Heart left ventricle (tissue), 16 donors: ENCODE measurements around the gene MAT2A. TPM values are rescaled to one million over a fixed set of nuclear protein-coding genes. Genes with fewer than 3 reads are reported as not detected.

ENCODE experiments used
- ATAC-seq, 4 donors: fragments of 200-7000 bp; cut with Tn5 transposase; one replicate each; pipeline ENCODE4 v1.9.1; 2020 to 2022; ENCODE audit warnings: moderate library complexity in 4 of 4, mild to moderate bottlenecking in 3 of 4, moderate number of reproducible peaks in 1 of 4
- DNase-seq, 5 donors: peaks; one replicate each; pipeline ENCODE4 v3.0.0-alpha.2; 2020
- H3K27ac ChIP-seq, 12 donors: fragments of 200-600 bp; sonication (generic) in 4 of 12; one replicate each; pipeline versions ENCODE4 v1.5.0 to v1.8.0; 2016 to 2022; ENCODE audit warnings: mild to moderate bottlenecking in 2 of 12
- H3K27me3 ChIP-seq, 9 donors: fragments of 200-600 bp; sonication (generic) in 2 of 9; one replicate each; pipeline versions ENCODE4 v1.5.1 to v1.8.0; 2016 to 2022; ENCODE audit warnings: mild to moderate bottlenecking in 3 of 9
- H3K36me3 ChIP-seq, 9 donors: fragments of 200-600 bp; sonication (generic) in 2 of 9; one replicate each; pipeline versions ENCODE4 v1.5.0 to v1.8.0; 2018 to 2022; ENCODE audit warnings: mild to moderate bottlenecking in 2 of 9
- H3K4me1 ChIP-seq, 12 donors: fragments of 200-600 bp; sonication (generic) in 4 of 12; one replicate each; pipeline versions ENCODE4 v1.5.0 to v1.8.0; 2016 to 2022; ENCODE audit warnings: mild to moderate bottlenecking in 3 of 12
- H3K4me3 ChIP-seq, 12 donors: fragments of 200-600 bp; sonication (generic) in 4 of 12; one replicate each; pipeline versions ENCODE4 v1.5.0 to v1.8.0; 2017 to 2022; ENCODE audit warnings: mild to moderate bottlenecking in 9 of 12, moderate library complexity in 4 of 12
- H3K9me3 ChIP-seq, 12 donors: fragments of 200-600 bp; sonication (generic) in 4 of 12; one replicate each; pipeline versions ENCODE4 v1.5.0 to v1.8.0; 2016 to 2022; ENCODE audit warnings: mild to moderate bottlenecking in 1 of 12
- CTCF ChIP-seq, 12 donors: fragments of 200-600 bp; sonication (generic) in 4 of 12; IDR thresholded peaks; one replicate each; pipeline versions ENCODE4 v1.5.0 to v1.8.0; 2018 to 2022; ENCODE audit warnings: antibody characterized with exemption in 12 of 12, mild to moderate bottlenecking in 5 of 12
- POLR2A ChIP-seq, 2 donors: fragments of 450-650 bp; IDR thresholded peaks; one replicate each; pipeline ENCODE4 v1.6.1; 2017; ENCODE audit warnings: antibody characterized with exemption in 2 of 2, mild to moderate bottlenecking in 2 of 2, moderate library complexity in 2 of 2
- WGBS, 4 donors: extraction: QIAGEN DNeasy Blood & Tissue Kit in 2 of 4; methylation state at CpG; one replicate each; pipeline versions ENCODE4 v1.1.5 to v1.1.7; 2013 to 2018; 5-methylcytosine and 5-hydroxymethylcytosine counted together
- intact Hi-C, 10 donors: fragments of 100-400 bp; cut with DNase I; formaldehyde crosslinking; loops; one replicate each; pipeline versions ENCODE4 v1.11.1 to v1.14.2; 2022
- long read RNA-seq, 3 donors: library from polyadenylated mRNA; unstranded; transcript quantifications; one replicate each; pipeline ENCODE4 v2.0.0, GENCODE V29; 2020 to 2021
- polyA plus RNA-seq, 2 donors: library from polyadenylated mRNA; stranded (reverse); fragments of 200-250 nt; gene quantifications; one replicate each; pipeline ENCODE4 v1.2.3, GENCODE V29; 2013
- total RNA-seq, 9 donors: library from RNA; depleted of rRNA in 2 of 9; stranded (reverse); fragments of >200 nt in 2 of 9; fragmentation: NEBNext Ultra II Directional in 3 of 9; extraction: Animal tissue kit (Norgen Biotek cat#: 25700) in 3 of 9; gene quantifications; one replicate each; pipeline versions ENCODE4 v1.1.0 to v1.2.4, GENCODE V29; 2016 to 2023
- donor health status: ischemic (EF 13 %, LVEDD 7.1; RV severe dilation, severe dysfunction).
- donor health status: healthy with polysubstance abuse.
- donor health status: DM: no; HTN: yes; CAD: no.
- donor health status: DM: no; HTN: no; CAD: no.
- donor health status: ischemic (EF 25% LVEDD 6.9; RV normal size, moderate dysfunction).
- donor health status: ischemic (EF 25% LVEDD 5.7; RV mildly dilated, moderate dysfunction).
- donor health status: healthy.
- donor health status: DM: yes; HTN: yes; CAD: no.
- donor health status: ischemic (EF 35%, LVEDD 5.7; RV mildly dilated, moderate dysfunction).
- donor health status: nonischemic (EF 11% LVEDD 7.7; RV severe dilation, severe dysfunction).
- donor health status: DM: yes; HTN: yes; CAD: no.
- donor health status: PGD.
- donor health status: ischemic (EF 29% LVEDD 5.4; RV normal size, mild dysfunction).
- donor health status: nonischemic (EF 23%, LVEDD 6.1; RV moderate dilation, normal function).

MAT2A gene
- 100 to 1,000 TPM in 7 of 9 donors, 10 to 100 TPM in 2; 66.0 to 218 (median 128) TPM for total RNA-seq
- 100 to 1,000 TPM in 1 of 2 donors, 10 to 100 TPM in 1; 72.3 to 131 TPM for polyA plus RNA-seq
- long read RNA-seq, donor 1, transcript MAT2A-201 (9 exons, 2,819 nt) = major isoform, 61 of 96 reads
- long read RNA-seq, donor 1, partial matches to known transcripts = 30 of 96 reads
- long read RNA-seq, donor 1, other reads (novel, unspliced or antisense) = 4 of 96 reads
- long read RNA-seq, donor 2, transcript MAT2A-201 (9 exons, 2,819 nt) = major isoform, 599 of 856 reads
- long read RNA-seq, donor 2, partial matches to known transcripts = 178 of 856 reads
- long read RNA-seq, donor 2, other reads (novel, unspliced or antisense) = 76 of 856 reads
- long read RNA-seq, donor 3, transcript MAT2A-201 (9 exons, 2,819 nt) = major isoform, 37 of 65 reads
- long read RNA-seq, donor 3, partial matches to known transcripts = 25 of 65 reads
- long read RNA-seq, donor 3, other reads (novel, unspliced or antisense) = 3 of 65 reads

- peaks cover 4 to 37% (median 30%) of the 10 kb centered on the region in 9 donors for H3K36me3 ChIP-seq
- DNase-seq (peak; percentile 95 to 96 (median 96)), ATAC-seq (peak; percentile 87 to 90 (median 89))
- H3K4me1 ChIP-seq = peaks cover 0 to 55% (median 38%) of the 10 kb centered on the region in 12 donors
- no peaks in the 10 kb centered on the region for H3K9me3 ChIP-seq
- H3K27me3 ChIP-seq = no peaks in the 10 kb centered on the region
- H3K27ac ChIP-seq = peak within 1 kb of the TSS; percentile 94 to 100 (median 99)
- intact Hi-C loops = loop anchor here in 8 of 10 donors (1.0 to 5.0 kb wide), 8 partner anchors 22 to 105 kb away; partner anchors contain the start of gene GGCX (in 1 of the 8)
- 0 to 1% (median 0%) methylated on average over 50 to 92 of the region's 92 CpGs for WGBS, 4 donors
- H3K4me3 ChIP-seq = peak within 1 kb of the TSS; percentile 59 to 98 (median 90)
- peak; percentile 55 to 91 (median 80) for TF ChIP-seq CTCF (IDR thresholded peaks at IDR 0.05)
- TF ChIP-seq POLR2A (IDR thresholded peaks at IDR 0.05) = peak in 1 of 2 donors; percentile 98
These were observed at the start of gene MAT2A for GRCh38 chr2:85538507-85539360. TSS of gene MAT2A (plus strand) at chr2:85539168. CDS start at chr2:85539288, 120 bp downstream.

GRCh38 chr2:85490861-85491755, 47.9 kb upstream of the MAT2A start:
- intact Hi-C loops = loop anchor here in 1 of 10 donors (10.0 kb wide), 1 partner anchor 46 kb away; no protein-coding TSS in a partner anchor
- TF ChIP-seq CTCF (IDR thresholded peaks at IDR 0.05) (no peak), POLR2A (IDR thresholded peaks at IDR 0.05) (no peak)
- H3K27me3 ChIP-seq = no peaks in the 10 kb centered on the region
- H3K4me3 ChIP-seq = no peak overlapping the region
- H3K9me3 ChIP-seq = no peaks in the 10 kb centered on the region
- no peaks in the 10 kb centered on the region for H3K4me1 ChIP-seq
- WGBS, 4 donors = 89 to 92% (median 90%) methylated on average over 3 of the region's 3 CpGs
- ATAC-seq (peak in 1 of 4 donors; percentile 27), DNase-seq (no peak)
- H3K36me3 ChIP-seq = no peaks in the 10 kb centered on the region
- no peak overlapping the region for H3K27ac ChIP-seq

GRCh38 chr2:85496436-85496835, 42.5 kb upstream of the MAT2A start:
- 95 to 100% (median 98%) methylated on average over 1 of the region's 1 CpG for WGBS, 4 donors

More at GRCh38 chr2:85496436-85496835, 42.5 kb upstream of the MAT2A start:
- Histone ChIP-seq H3K27me3 (no peaks in the 10 kb centered on the region), H3K4me1 (peaks cover 0 to 36% (median 21%) of the 10 kb centered on the region in 12 donors), H3K4me3 (no peak overlapping the region), H3K9me3 (no peaks in the 10 kb centered on the region), H3K36me3 (no peaks in the 10 kb centered on the region), H3K27ac (no peak overlapping the region)
- ATAC-seq = no peak
- DNase-seq = no peak
- TF ChIP-seq POLR2A (IDR thresholded peaks at IDR 0.05) = no peak
- TF ChIP-seq CTCF (IDR thresholded peaks at IDR 0.05) = no peak
- intact Hi-C loops = loop anchor here in 2 of 10 donors (5.0 to 10.0 kb wide), 2 partner anchors 52 to 59 kb away; no protein-coding TSS in a partner anchor
